ENCODE measurements around the gene PHF2.
A peak's percentile ranks its signal among the peaks of the same experiment; 100 is the strongest.

Gene PHF2

DNA sequence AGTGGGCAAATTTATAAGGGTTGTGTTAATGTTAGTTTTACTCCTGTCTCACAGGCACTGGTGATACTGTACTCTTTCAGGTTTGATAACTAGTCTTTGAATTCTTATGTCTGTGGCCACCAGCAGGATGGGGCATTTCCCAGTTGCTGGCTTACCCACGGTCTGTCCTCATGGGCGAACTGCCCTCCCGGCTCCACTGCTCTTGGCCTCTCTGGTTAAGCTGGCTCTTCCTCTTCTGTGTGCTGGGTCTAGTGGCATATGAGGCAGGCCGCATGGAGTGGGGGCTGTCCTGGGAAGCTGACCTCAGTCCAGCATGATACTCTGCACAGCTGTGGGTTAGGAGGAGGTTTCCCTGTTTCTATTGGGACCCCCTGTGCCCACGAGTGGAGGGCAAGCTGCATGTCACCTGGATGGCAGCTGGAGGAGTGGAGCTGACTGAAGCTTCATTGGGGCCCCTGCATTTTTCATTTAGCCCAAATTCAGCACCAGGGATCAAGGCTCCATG is 19.5 kb downstream of the PHF2 start:
- TF ChIP-seq, protein P1, sequence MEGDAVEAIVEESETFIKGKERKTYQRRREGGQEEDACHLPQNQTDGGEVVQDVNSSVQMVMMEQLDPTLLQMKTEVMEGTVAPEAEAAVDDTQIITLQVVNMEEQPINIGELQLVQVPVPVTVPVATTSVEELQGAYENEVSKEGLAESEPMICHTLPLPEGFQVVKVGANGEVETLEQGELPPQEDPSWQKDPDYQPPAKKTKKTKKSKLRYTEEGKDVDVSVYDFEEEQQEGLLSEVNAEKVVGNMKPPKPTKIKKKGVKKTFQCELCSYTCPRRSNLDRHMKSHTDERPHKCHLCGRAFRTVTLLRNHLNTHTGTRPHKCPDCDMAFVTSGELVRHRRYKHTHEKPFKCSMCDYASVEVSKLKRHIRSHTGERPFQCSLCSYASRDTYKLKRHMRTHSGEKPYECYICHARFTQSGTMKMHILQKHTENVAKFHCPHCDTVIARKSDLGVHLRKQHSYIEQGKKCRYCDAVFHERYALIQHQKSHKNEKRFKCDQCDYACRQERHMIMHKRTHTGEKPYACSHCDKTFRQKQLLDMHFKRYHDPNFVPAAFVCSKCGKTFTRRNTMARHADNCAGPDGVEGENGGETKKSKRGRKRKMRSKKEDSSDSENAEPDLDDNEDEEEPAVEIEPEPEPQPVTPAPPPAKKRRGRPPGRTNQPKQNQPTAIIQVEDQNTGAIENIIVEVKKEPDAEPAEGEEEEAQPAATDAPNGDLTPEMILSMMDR (conservative IDR thresholded peaks at IDR 0.05; ENCODE audit: low read length): no peak
- DNase-seq (ENCODE audit: low read depth): no peak

DNA sequence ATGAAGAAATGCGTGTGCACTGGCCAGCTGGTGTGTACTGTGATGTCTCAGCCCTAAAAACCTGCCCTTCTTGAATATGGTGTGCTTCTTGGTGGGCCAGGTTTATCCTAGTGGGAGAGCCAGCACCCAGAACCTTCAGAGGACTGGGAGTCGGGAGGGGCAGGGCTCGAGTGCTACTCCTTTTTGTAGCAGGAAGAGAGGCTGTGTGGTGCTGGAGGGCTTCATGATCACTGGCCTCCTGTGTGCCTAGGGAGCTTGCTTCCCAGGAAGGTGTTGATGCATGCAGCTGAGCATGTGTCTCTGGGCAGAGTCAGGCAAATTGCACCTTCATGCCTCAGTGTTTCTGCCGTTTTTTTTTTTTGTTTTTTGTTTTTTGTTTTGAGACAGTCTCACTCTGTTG is 20.0 kb downstream of the PHF2 start:
- no peak overlapping the region for H3K4me3 ChIP-seq (ENCODE audit: low read length)
- DNase-seq (ENCODE audit: low read depth): no peak
- TF ChIP-seq, protein P1 (conservative IDR thresholded peaks at IDR 0.05; ENCODE audit: low read length): no peak

More for the DNA sequence above, 19.5 kb downstream of the PHF2 start:
- no peak overlapping the region for H3K4me3 ChIP-seq (ENCODE audit: low read length)

DNA sequence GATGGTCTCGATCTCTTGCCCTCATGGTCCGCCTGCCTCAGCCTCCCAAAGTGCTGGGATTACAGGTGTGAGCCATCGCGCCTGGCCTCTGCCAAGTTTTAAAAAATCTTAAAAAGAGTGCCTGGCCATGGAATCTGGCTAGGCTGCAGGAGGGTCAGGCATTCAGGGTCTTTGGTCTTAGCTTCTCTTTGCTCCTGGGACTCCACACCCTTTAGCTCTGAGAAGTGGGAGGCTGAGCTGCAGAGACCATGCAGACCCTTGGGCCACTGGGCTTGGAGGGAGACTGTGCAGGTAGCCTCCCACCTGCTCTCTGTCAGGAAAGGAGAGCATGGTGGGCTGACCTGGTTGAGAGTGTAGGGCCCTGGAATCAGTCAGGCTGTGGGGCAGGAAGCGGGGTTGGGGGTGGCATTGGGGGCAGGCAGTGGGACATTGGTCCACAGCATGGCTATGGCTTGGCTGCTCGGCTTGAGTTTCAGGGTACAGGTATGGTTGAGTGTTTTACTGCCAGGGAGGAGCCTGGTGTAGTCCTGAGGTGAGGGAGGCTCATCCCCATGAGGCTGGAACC is 20.8 kb downstream of the PHF2 start:
- TF ChIP-seq, protein P1 (conservative IDR thresholded peaks at IDR 0.05; ENCODE audit: low read length): no peak
- DNase-seq (ENCODE audit: low read depth): no peak
- H3K4me3 ChIP-seq (ENCODE audit: low read length): no peak overlapping the region

DNA sequence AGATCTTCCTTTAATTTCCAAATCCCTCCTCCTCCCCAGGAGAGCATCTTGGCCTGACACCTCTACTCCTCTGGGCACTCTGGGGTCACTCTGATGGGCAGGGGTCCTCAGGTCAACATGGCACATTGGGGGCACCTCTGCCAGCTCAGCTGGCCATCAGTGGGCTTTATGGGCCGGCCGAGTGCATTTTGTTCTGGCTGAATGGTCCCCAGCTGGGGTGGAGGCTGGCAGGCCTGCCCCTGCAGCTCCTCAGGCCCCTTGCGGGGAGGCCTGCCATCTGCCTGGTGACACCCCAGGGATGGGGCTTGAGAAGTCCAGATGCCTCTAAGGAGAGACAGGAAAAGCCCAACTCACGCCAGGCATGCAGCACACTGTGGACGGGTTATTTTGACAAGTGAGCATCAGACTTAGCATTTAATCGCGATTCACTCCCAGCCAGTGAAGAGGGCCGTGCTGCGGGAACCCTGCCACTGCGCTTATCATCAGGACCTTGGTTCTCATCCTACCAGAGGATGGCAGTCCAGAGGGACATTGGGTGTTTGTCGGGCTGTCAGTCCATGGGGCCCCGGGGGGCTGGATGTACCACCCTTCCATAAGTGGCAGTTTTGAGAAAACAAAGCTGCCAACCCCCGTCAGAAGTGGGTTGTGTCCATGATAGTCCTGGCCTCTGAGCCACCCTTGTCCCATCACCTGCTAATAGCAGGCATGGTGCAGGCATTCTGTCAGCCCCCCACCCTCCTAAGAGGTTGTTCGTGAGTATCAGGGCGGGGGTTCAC is 21.7 kb downstream of the PHF2 start:
- no peak for DNase-seq (ENCODE audit: low read depth)
- no peak overlapping the region for H3K4me3 ChIP-seq (ENCODE audit: low read length)
- TF ChIP-seq, protein P1 (conservative IDR thresholded peaks at IDR 0.05; ENCODE audit: low read length): no peak

DNA sequence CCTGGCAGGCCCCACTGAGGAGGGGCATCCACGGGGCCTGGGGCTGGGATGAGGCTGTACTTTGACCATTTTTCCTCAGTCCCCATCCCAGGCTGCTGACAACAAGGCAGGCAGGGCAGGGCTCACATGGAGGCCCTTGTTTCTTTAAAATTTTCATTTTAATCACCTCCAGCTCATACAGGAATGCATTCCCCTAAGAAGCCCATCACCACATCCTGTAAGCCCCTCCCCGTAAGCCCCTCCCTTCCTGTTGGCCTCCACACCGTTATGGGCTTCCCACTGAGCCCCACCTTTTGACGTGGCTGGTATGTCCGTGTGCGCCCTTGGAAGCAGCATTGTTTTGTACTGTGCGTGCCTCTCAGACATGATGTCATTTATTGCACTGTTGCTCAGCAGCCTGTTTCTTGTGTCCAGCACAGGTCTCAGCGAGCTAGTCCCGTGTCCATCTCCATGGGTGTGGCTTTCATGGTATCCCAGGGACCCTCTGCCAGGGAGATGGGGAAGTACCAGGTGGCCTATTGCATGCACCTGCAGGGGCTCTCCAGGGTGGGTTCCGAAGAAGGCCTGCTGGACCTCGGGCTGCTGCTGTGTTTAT is 22.4 kb downstream of the PHF2 start:
- DNase-seq (ENCODE audit: low read depth): peak; percentile 64
- no peak overlapping the region for H3K4me3 ChIP-seq (ENCODE audit: low read length)
- TF ChIP-seq, protein P1 (conservative IDR thresholded peaks at IDR 0.05; ENCODE audit: low read length): no peak

DNA sequence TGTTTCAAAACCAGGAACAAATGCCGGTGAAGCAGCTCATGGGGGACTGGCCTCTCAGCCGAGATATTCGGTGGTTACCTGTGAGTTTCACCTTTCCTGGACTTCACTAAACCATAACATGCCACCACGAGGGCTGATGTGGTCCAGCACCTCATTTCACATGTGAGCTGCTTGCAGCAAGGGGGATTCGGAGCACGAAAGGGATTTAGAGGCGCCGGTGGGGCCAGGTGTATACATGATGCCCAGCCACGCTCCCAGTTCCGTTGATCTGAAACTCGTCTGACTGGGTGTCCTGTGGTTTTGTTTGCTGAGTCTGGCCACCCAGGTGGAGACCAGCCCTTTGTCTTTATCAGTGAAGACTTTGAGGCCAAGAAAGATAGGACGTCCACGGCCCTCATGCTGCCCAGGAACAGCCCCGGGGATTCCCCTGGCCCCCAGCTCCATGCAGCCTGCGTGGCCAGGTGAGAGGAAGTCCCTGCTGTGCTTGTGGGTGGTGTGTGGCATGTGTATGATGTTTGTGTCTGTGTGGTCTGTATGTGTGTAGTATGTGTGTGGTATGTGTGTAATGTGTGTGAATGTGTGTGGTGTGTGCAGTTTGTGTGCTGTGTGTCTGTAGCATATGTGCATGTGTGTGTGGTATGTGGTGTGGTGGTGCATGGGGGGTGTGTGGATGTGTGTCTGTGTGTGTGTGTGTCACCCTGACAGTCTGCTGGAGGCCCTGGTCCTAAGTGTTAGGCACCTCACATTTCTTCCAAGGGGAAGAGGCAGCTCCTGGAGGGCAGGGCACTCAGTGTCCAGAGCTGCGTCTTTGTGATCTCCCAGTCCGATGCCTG is 23.4 kb downstream of the PHF2 start:
- H3K4me3 ChIP-seq (ENCODE audit: low read length): no peak overlapping the region
- DNase-seq (ENCODE audit: low read depth): no peak
- TF ChIP-seq, protein P1 (conservative IDR thresholded peaks at IDR 0.05; ENCODE audit: low read length): no peak
